Measurements from ENCODE around the gene GUCY2F.

Gene GUCY2F

GRCh38 chrX:109344101-109344500 lies 137.8 kb downstream of the GUCY2F start:
- TF ChIP-seq, protein P1, sequence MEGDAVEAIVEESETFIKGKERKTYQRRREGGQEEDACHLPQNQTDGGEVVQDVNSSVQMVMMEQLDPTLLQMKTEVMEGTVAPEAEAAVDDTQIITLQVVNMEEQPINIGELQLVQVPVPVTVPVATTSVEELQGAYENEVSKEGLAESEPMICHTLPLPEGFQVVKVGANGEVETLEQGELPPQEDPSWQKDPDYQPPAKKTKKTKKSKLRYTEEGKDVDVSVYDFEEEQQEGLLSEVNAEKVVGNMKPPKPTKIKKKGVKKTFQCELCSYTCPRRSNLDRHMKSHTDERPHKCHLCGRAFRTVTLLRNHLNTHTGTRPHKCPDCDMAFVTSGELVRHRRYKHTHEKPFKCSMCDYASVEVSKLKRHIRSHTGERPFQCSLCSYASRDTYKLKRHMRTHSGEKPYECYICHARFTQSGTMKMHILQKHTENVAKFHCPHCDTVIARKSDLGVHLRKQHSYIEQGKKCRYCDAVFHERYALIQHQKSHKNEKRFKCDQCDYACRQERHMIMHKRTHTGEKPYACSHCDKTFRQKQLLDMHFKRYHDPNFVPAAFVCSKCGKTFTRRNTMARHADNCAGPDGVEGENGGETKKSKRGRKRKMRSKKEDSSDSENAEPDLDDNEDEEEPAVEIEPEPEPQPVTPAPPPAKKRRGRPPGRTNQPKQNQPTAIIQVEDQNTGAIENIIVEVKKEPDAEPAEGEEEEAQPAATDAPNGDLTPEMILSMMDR (IDR thresholded peaks at IDR 0.05; ENCODE audit: low read depth, low read length) = no peak
- no peaks in the 10 kb centered on the region for H3K36me3 ChIP-seq
- no peak overlapping the region for H3K4me3 ChIP-seq (ENCODE audit: low read depth, low read length)
- H3K27me3 ChIP-seq (ENCODE audit: insufficient read depth, low read depth, severe bottlenecking) = peaks cover 10% of the 10 kb centered on the region
- H3K9me3 ChIP-seq (ENCODE audit: severe bottlenecking) = no peaks in the 10 kb centered on the region
- H3K27ac ChIP-seq = no peak overlapping the region
- DNase-seq = no peak

DNA sequence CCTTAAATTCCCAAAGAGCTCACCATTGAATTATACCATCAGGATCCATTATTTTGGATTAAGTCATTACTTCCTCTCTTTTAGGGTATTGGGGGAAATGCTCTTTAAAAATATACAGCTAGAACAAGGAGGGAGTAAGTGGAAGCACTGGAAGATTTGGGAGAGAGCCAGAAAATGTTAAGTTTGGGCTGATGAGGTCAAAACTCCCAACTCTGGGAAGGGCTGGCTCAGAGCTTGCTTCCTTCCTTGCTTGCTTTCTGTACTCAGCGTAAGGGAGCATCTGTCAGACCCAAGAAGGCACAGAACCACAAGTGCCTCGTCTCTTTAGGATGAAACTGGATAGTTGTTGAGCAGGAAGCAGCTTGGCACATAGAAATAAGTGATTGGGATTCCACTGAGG lies 138.2 kb downstream of the GUCY2F start:
- H3K27ac ChIP-seq = no peak overlapping the region
- H3K27me3 ChIP-seq (ENCODE audit: insufficient read depth, low read depth, severe bottlenecking) = peaks cover 8% of the 10 kb centered on the region
- TF ChIP-seq, protein P1 (IDR thresholded peaks at IDR 0.05; ENCODE audit: low read depth, low read length) = no peak
- no peaks in the 10 kb centered on the region for H3K36me3 ChIP-seq
- no peak overlapping the region for H3K4me3 ChIP-seq (ENCODE audit: low read depth, low read length)
- DNase-seq = no peak
- no peaks in the 10 kb centered on the region for H3K9me3 ChIP-seq (ENCODE audit: severe bottlenecking)

DNA sequence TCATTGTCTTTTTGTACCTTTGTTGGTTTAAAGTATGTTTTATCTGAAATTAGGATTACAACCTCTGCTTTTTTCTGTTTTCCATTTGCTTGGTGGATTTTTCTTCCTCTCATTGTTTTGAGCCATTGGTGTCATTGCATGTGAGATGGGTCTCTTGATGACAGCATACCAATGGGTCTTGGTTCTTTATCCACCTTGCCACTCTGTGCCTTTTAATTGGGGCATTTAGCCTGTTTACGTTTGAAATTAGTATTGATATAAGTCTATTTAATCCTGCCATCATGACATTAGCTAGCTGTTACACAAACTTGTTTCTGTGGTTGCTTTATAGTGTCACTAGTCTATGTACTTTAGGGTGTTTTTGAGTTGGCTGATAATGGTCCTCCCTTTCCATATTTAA lies 145.7 kb downstream of the GUCY2F start:
- Histone ChIP-seq H3K4me3 (ENCODE audit: low read depth, low read length) (no peak overlapping the region), H3K9me3 (ENCODE audit: severe bottlenecking) (peaks cover 3% of the 10 kb centered on the region), H3K27me3 (ENCODE audit: insufficient read depth, low read depth, severe bottlenecking) (no peaks in the 10 kb centered on the region), H3K27ac (no peak overlapping the region), H3K36me3 (no peaks in the 10 kb centered on the region)
- TF ChIP-seq, protein P1 (IDR thresholded peaks at IDR 0.05; ENCODE audit: low read depth, low read length) = no peak
- no peak for DNase-seq

- TF ChIP-seq, protein P1 (IDR thresholded peaks at IDR 0.05; ENCODE audit: low read depth, low read length) = no peak
- Histone ChIP-seq H3K4me3 (ENCODE audit: low read depth, low read length) (no peak overlapping the region), H3K36me3 (no peaks in the 10 kb centered on the region), H3K9me3 (ENCODE audit: severe bottlenecking) (no peaks in the 10 kb centered on the region), H3K27me3 (ENCODE audit: insufficient read depth, low read depth, severe bottlenecking) (peaks cover 8% of the 10 kb centered on the region), H3K27ac (no peak overlapping the region)
- no peak for DNase-seq
These were observed 154.6 kb downstream of the GUCY2F start for GRCh38 chrX:109327251-109327650.

All from WERI-Rb-1 (cell line).